HepG2 (cell line): ENCODE measurements around the gene MST1R. TPM values are rescaled to one million over a fixed set of nuclear protein-coding genes. Genes with fewer than 3 reads are reported as not detected.

Experiments
- CBFB ChIP-seq: sonication (generic); formaldehyde crosslinking; IDR thresholded peaks from 2 replicates; pipeline ENCODE4 v1.4.0; 2020; ENCODE audit warnings: missing genetic modification reagents
- HMG20B ChIP-seq: conservative IDR thresholded peaks from 2 replicates; pipeline ENCODE4 v1.6.1; 2016; ENCODE audit warnings: missing genetic modification reagents, missing compliant biosample characterization
- NR1H2 ChIP-seq: sonication (generic); formaldehyde crosslinking; IDR thresholded peaks from 2 replicates; pipeline ENCODE4 v1.8.1; 2022; ENCODE audit warnings: low read depth, missing genetic modification reagents, borderline replicate concordance
- ZBTB8A ChIP-seq: sonication (generic); formaldehyde crosslinking; IDR thresholded peaks from 2 replicates; pipeline ENCODE4 v1.4.0; 2020; ENCODE audit warnings: mild to moderate bottlenecking, low read depth, missing genetic modification reagents, borderline replicate concordance
- ZNF121 ChIP-seq: sonication (generic); formaldehyde crosslinking; IDR thresholded peaks from 2 replicates; pipeline ENCODE4 v1.5.0; 2020; ENCODE audit warnings: mild to moderate bottlenecking, missing genetic modification reagents
- ZNF230 ChIP-seq: sonication (generic); formaldehyde crosslinking; IDR thresholded peaks from 2 replicates; pipeline ENCODE4 v1.4.0; 2020; ENCODE audit warnings: mild to moderate bottlenecking, missing genetic modification reagents
- ZNF251 ChIP-seq: sonication (generic); formaldehyde crosslinking; IDR thresholded peaks from 2 replicates; pipeline ENCODE4 v1.9.0; 2021; ENCODE audit warnings: mild to moderate bottlenecking, missing genetic modification reagents
- ZNF484 ChIP-seq: sonication (generic); formaldehyde crosslinking; IDR thresholded peaks from 2 replicates; pipeline ENCODE4 v1.5.1; 2020; ENCODE audit warnings: mild to moderate bottlenecking, low read depth, missing genetic modification reagents, borderline replicate concordance
- ZNF605 ChIP-seq: sonication (generic); formaldehyde crosslinking; IDR thresholded peaks from 2 replicates; pipeline ENCODE4 v1.8.0; 2022; ENCODE audit warnings: mild to moderate bottlenecking, missing genetic modification reagents
- ZNF772 ChIP-seq: sonication (generic); formaldehyde crosslinking; IDR thresholded peaks from 2 replicates; pipeline ENCODE4 v1.5.0; 2020; ENCODE audit warnings: mild to moderate bottlenecking, missing genetic modification reagents
- ZNF780A ChIP-seq: sonication (generic); formaldehyde crosslinking; IDR thresholded peaks from 2 replicates; pipeline ENCODE4 v1.8.0; 2022; ENCODE audit warnings: mild to moderate bottlenecking, missing genetic modification reagents, moderate library complexity
- ZNF788 ChIP-seq: sonication (generic); formaldehyde crosslinking; IDR thresholded peaks from 2 replicates; pipeline ENCODE4 v1.5.0; 2020; ENCODE audit warnings: mild to moderate bottlenecking, missing genetic modification reagents, borderline replicate concordance
- ZNF83 ChIP-seq: sonication (generic); formaldehyde crosslinking; IDR thresholded peaks from 2 replicates; pipeline ENCODE4 v1.4.0; 2020; ENCODE audit warnings: missing genetic modification reagents, mild to moderate bottlenecking, borderline replicate concordance
- polyA plus RNA-seq, 8 experiments: library from polyadenylated mRNA; depleted of rRNA in 3 of 8; stranded (reverse) in 7 of 8; unstranded in 1 of 8; fragments of >200 nt; fragmentation: Illumina TruSeq in 4 of 8; extraction: Trizol in 4 of 8; gene quantifications; 2 replicates each; pipeline versions ENCODE4 v1.2.1 to v1.2.3, GENCODE V29; 2011 to 2016; ENCODE audit warnings: low read depth in 4 of 8, missing spikeins in 1 of 8, mixed read lengths in 1 of 8; ENCODE audit not compliant: insufficient read depth in 1 of 8
- total RNA-seq, 5 experiments: library from RNA; depleted of rRNA; stranded (reverse); fragments of >200 nt; fragmentation: Illumina TruSeq; extraction: Trizol; gene quantifications; 2 replicates each; pipeline ENCODE4 v1.2.3, GENCODE V29; 2016; ENCODE audit warnings: low read depth in 1 of 5
- TF ChIP-seq, protein P1 (sequence below): sonication (generic); formaldehyde crosslinking; IDR thresholded peaks from 2 replicates; pipeline ENCODE4 v1.4.0; 2020; ENCODE audit warnings: missing genetic modification reagents
- TF ChIP-seq, protein P2 (sequence below): sonication (generic); formaldehyde crosslinking; IDR thresholded peaks from 2 replicates; pipeline ENCODE4 v1.4.0; 2020; ENCODE audit warnings: mild to moderate bottlenecking, missing genetic modification reagents
- TF ChIP-seq, protein P3 (sequence below): IDR thresholded peaks from 2 replicates; pipeline ENCODE4 v1.6.1; 2016
- TF ChIP-seq, protein P4 (sequence below): sonication (generic); formaldehyde crosslinking; IDR thresholded peaks from 2 replicates; pipeline ENCODE4 v1.4.0; 2020; ENCODE audit warnings: missing genetic modification reagents
- TF ChIP-seq, protein P5 (sequence below): IDR thresholded peaks from 2 replicates; pipeline ENCODE4 v1.6.1; 2016; ENCODE audit warnings: missing genetic modification reagents, missing compliant biosample characterization
- TF ChIP-seq, protein P6 (sequence below): IDR thresholded peaks from 2 replicates; pipeline ENCODE4 v1.6.1; 2016; ENCODE audit warnings: low read depth
- TF ChIP-seq, protein P7 (sequence below): sonication (generic); formaldehyde crosslinking; IDR thresholded peaks from 2 replicates; pipeline ENCODE4 v1.5.0; 2020; ENCODE audit warnings: missing genetic modification reagents

MST1R gene
- total and polyA plus RNA-seq, 2 of the 13 experiments (the other 11 are each of a cell fraction or from before 2014, with no cell fraction given) = 0.11 to 0.77 TPM

DNA sequence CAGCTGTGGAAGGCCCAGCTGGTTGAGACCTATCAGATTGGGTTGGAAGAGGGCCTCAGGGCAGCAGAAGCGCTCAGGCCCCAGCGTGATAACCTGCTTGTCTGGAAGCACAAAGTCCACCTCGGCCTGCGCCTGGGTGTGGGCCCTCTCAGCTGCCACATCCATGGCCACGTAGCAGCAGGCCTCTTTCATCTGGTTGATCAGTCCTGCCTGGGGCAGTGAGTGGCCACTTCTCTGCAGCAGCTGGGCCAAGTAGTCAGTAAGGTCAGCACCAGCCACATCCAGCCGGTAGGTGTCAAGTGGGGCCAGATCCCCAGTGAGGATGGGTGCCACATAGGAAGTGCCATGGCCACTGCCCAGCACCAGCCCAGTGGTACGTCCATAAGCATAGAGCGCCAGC lies 30.1 kb downstream of the MST1R start (continued):
- TF ChIP-seq, protein P1, sequence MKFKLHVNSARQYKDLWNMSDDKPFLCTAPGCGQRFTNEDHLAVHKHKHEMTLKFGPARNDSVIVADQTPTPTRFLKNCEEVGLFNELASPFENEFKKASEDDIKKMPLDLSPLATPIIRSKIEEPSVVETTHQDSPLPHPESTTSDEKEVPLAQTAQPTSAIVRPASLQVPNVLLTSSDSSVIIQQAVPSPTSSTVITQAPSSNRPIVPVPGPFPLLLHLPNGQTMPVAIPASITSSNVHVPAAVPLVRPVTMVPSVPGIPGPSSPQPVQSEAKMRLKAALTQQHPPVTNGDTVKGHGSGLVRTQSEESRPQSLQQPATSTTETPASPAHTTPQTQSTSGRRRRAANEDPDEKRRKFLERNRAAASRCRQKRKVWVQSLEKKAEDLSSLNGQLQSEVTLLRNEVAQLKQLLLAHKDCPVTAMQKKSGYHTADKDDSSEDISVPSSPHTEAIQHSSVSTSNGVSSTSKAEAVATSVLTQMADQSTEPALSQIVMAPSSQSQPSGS (CRISPR knock-in tag) = peak; percentile 19; the same call in 1 of the 2 replicates
- TF ChIP-seq ZNF772 (CRISPR knock-in tag) = no peak
- no peak for TF ChIP-seq ZNF121 (CRISPR knock-in tag)
- 0 out of 2 replicates have a peak, but pooled peaks have one; percentile 40 for TF ChIP-seq ZNF788
- TF ChIP-seq, protein P2, sequence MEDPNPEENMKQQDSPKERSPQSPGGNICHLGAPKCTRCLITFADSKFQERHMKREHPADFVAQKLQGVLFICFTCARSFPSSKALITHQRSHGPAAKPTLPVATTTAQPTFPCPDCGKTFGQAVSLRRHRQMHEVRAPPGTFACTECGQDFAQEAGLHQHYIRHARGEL (CRISPR knock-in tag) = no peak
- TF ChIP-seq, protein P3, sequence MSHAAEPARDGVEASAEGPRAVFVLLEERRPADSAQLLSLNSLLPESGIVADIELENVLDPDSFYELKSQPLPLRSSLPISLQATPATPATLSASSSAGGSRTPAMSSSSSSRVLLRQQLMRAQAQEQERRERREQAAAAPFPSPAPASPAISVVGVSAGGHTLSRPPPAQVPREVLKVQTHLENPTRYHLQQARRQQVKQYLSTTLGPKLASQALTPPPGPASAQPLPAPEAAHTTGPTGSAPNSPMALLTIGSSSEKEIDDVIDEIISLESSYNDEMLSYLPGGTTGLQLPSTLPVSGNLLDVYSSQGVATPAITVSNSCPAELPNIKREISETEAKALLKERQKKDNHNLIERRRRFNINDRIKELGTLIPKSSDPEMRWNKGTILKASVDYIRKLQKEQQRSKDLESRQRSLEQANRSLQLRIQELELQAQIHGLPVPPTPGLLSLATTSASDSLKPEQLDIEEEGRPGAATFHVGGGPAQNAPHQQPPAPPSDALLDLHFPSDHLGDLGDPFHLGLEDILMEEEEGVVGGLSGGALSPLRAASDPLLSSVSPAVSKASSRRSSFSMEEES (CRISPR knock-in tag) = 0 out of 2 replicates have a peak, but pooled peaks have one; percentile 30
- no peak for TF ChIP-seq ZNF251 (CRISPR knock-in tag)
- TF ChIP-seq, protein P4, sequence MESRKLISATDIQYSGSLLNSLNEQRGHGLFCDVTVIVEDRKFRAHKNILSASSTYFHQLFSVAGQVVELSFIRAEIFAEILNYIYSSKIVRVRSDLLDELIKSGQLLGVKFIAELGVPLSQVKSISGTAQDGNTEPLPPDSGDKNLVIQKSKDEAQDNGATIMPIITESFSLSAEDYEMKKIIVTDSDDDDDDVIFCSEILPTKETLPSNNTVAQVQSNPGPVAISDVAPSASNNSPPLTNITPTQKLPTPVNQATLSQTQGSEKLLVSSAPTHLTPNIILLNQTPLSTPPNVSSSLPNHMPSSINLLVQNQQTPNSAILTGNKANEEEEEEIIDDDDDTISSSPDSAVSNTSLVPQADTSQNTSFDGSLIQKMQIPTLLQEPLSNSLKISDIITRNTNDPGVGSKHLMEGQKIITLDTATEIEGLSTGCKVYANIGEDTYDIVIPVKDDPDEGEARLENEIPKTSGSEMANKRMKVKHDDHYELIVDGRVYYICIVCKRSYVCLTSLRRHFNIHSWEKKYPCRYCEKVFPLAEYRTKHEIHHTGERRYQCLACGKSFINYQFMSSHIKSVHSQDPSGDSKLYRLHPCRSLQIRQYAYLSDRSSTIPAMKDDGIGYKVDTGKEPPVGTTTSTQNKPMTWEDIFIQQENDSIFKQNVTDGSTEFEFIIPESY = 0 out of 2 replicates have a peak, but pooled peaks have one; percentile 41
- TF ChIP-seq, protein P5, sequence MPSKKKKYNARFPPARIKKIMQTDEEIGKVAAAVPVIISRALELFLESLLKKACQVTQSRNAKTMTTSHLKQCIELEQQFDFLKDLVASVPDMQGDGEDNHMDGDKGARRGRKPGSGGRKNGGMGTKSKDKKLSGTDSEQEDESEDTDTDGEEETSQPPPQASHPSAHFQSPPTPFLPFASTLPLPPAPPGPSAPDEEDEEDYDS (CRISPR knock-in tag) = peak; percentile 34; the same call in 1 of the 2 replicates
- TF ChIP-seq ZNF780A (CRISPR knock-in tag) = no peak
- peak; percentile 62; the same call in 1 of the 2 replicates for TF ChIP-seq ZNF605 (CRISPR knock-in tag)
- peak; percentile 2; the same call in 1 of the 2 replicates for TF ChIP-seq ZNF230 (CRISPR knock-in tag)
- no peak for TF ChIP-seq HMG20B (CRISPR knock-in tag)
- TF ChIP-seq ZNF83 (CRISPR knock-in tag) = no peak
- no peak for TF ChIP-seq ZBTB8A
- TF ChIP-seq ZNF484 (CRISPR knock-in tag) = no peak
- 0 out of 2 replicates have a peak, but pooled peaks have one; percentile 29 for TF ChIP-seq CBFB (CRISPR knock-in tag)
- TF ChIP-seq, protein P6, sequence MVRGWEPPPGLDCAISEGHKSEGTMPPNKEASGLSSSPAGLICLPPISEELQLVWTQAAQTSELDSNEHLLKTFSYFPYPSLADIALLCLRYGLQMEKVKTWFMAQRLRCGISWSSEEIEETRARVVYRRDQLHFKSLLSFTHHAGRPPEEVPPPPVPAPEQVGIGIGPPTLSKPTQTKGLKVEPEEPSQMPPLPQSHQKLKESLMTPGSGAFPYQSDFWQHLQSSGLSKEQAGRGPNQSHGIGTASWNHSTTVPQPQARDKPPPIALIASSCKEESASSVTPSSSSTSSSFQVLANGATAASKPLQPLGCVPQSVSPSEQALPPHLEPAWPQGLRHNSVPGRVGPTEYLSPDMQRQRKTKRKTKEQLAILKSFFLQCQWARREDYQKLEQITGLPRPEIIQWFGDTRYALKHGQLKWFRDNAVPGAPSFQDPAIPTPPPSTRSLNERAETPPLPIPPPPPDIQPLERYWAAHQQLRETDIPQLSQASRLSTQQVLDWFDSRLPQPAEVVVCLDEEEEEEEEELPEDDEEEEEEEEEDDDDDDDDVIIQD = 0 out of 2 replicates have a peak, but pooled peaks have one; percentile 20
- TF ChIP-seq, protein P7, sequence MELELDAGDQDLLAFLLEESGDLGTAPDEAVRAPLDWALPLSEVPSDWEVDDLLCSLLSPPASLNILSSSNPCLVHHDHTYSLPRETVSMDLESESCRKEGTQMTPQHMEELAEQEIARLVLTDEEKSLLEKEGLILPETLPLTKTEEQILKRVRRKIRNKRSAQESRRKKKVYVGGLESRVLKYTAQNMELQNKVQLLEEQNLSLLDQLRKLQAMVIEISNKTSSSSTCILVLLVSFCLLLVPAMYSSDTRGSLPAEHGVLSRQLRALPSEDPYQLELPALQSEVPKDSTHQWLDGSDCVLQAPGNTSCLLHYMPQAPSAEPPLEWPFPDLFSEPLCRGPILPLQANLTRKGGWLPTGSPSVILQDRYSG (CRISPR knock-in tag) = no peak
- no peak for TF ChIP-seq NR1H2 (CRISPR knock-in tag)
